Thyroid gland (tissue), 4 donors: Measurements from ENCODE around the gene LSM14A. TPM values are rescaled to one million over a fixed set of nuclear protein-coding genes. Genes with fewer than 3 reads are reported as not detected.
A peak's percentile ranks its signal among the peaks of the same experiment; 100 is the strongest.

ENCODE experiments used
- DNase-seq, 2 donors: peaks; one replicate each; pipeline ENCODE4 v3.0.0-alpha.2; 2019
- H3K27ac ChIP-seq, 3 donors: fragments of 200-600 bp; sonication (generic); 1 replicate in 2 of 3; 2 replicates in 1 of 3; pipeline ENCODE4 v1.5.1; 2016 to 2019; ENCODE audit warnings: mild to moderate bottlenecking in 1 of 3, moderate library complexity in 1 of 3
- H3K27me3 ChIP-seq: fragments of 200-600 bp; sonication (generic); one replicate; pipeline ENCODE4 v1.5.1; 2019
- H3K36me3 ChIP-seq, 2 donors: fragments of 200-600 bp; sonication (generic); one replicate each; pipeline ENCODE4 v1.5.1; 2016 to 2019
- H3K4me1 ChIP-seq, 2 donors: fragments of 200-600 bp; sonication (generic); one replicate each; pipeline ENCODE4 v1.5.1; 2017 to 2019
- H3K4me3 ChIP-seq, 3 donors: fragments of 200-600 bp; sonication (generic); replicated peaks in 1 of 3; 1 replicate in 2 of 3; 2 replicates in 1 of 3; pipeline ENCODE4 v1.5.1; 2016; ENCODE audit warnings: mild to moderate bottlenecking in 1 of 3
- H3K9me3 ChIP-seq: fragments of 200-600 bp; sonication (generic); one replicate; pipeline ENCODE4 v1.5.1; 2017
- POLR2A ChIP-seq, 2 donors: fragments of 450-650 bp; IDR thresholded peaks; one replicate each; pipeline ENCODE4 v1.6.1; 2017; ENCODE audit warnings: antibody characterized with exemption in 2 of 2, mild to moderate bottlenecking in 2 of 2, moderate library complexity in 1 of 2
- WGBS, 2 donors: methylation state at CpG; one replicate each; pipeline ENCODE4 v1.1.5; 2017; 5-methylcytosine and 5-hydroxymethylcytosine counted together
- intact Hi-C: fragments of 100-400 bp; cut with DNase I; formaldehyde crosslinking; loops from one replicate; pipeline ENCODE4 v1.15.1; 2023
- total RNA-seq, 4 donors: library from RNA; depleted of rRNA; stranded (reverse); fragments of >200 nt; gene quantifications; one replicate each; pipeline ENCODE4 v1.2.3, GENCODE V29; 2016
- TF ChIP-seq, protein P1 (sequence below), 6 experiments: fragments of 200-600 bp in 3 of 6; fragments of 450-650 bp in 3 of 6; sonication (generic) in 3 of 6; IDR thresholded peaks; one replicate each; pipeline ENCODE4 v1.5.1; 2016 to 2019; ENCODE audit warnings: antibody characterized with exemption in 6 of 6, mild to moderate bottlenecking in 2 of 6, inconsistent platforms in 1 of 6, moderate library complexity in 1 of 6

LSM14A gene
- total RNA-seq, 4 donors from 2014 or later, result 137 to 253 (median 168) TPM

DNA sequence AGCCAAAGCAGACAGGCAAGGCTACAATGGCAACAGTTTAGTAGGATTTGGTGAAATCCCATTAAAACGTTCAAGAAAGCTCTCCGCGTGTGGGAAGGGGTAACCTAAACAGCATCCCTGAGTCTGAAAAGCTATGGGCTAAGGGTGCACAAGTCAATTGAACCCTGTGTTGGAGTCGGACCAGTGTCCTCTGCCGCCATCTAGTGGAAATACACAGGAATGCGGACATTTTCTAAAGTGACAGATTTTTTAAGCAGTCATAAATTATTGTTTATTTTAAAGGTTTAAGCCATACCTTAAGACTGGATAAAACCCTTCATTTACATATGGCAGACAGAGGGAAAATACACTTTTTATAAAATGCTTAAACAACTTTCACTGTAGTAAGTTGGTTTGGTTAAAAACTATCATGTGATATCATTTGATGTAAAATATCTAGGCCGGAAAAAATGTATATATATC lies 26.5 kb upstream of the LSM14A start:
- Histone ChIP-seq H3K36me3 (no peaks in the 10 kb centered on the region), H3K4me3 (no peak overlapping the region), H3K4me1 (no peaks in the 10 kb centered on the region), H3K27me3 (no peaks in the 10 kb centered on the region), H3K9me3 (no peaks in the 10 kb centered on the region), H3K27ac (no peak overlapping the region)
- TF ChIP-seq, protein P1, sequence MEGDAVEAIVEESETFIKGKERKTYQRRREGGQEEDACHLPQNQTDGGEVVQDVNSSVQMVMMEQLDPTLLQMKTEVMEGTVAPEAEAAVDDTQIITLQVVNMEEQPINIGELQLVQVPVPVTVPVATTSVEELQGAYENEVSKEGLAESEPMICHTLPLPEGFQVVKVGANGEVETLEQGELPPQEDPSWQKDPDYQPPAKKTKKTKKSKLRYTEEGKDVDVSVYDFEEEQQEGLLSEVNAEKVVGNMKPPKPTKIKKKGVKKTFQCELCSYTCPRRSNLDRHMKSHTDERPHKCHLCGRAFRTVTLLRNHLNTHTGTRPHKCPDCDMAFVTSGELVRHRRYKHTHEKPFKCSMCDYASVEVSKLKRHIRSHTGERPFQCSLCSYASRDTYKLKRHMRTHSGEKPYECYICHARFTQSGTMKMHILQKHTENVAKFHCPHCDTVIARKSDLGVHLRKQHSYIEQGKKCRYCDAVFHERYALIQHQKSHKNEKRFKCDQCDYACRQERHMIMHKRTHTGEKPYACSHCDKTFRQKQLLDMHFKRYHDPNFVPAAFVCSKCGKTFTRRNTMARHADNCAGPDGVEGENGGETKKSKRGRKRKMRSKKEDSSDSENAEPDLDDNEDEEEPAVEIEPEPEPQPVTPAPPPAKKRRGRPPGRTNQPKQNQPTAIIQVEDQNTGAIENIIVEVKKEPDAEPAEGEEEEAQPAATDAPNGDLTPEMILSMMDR (IDR thresholded peaks at IDR 0.05), result peak; percentile 53 to 85 (median 74)
- TF ChIP-seq POLR2A (IDR thresholded peaks at IDR 0.05), result no peak
- intact Hi-C loops, result loop anchor here (5.0 to 10.0 kb wide), 2 partner anchors 103 to 371 kb away; no protein-coding TSS in a partner anchor
- DNase-seq, result peak; percentile 23 to 27
- WGBS, 2 donors, result 13% methylated on average over 7 of the region's 7 CpGs

DNA sequence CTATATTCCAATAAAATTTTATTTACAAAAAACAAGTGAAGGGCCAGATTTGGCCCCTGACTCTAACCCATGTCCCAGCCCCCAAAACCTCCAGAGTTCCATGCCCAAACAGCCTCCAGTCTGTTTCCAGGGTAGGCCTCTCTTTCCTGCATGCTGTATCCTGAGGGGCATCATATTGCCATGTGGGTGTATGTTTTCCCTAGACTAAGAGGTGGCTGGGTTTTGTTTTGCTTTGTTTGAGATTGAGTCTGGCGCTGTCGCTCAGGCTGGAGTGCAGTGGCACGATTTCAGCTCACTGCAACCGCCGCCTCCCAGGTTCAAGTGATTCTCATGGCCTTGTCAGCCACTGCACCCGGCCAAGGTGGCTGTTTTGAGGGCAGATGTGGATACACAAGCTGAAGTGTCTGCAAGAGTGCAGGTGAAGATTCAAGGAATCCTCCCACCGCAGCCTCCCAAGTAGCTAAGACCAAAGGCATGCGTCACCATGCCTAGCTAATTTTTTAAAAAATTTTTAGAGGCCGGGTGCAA lies 23.6 kb upstream of the LSM14A start:
- intact Hi-C loops, result loop anchor here (5.0 to 10.0 kb wide), 2 partner anchors 106 to 374 kb away; no protein-coding TSS in a partner anchor

DNA sequence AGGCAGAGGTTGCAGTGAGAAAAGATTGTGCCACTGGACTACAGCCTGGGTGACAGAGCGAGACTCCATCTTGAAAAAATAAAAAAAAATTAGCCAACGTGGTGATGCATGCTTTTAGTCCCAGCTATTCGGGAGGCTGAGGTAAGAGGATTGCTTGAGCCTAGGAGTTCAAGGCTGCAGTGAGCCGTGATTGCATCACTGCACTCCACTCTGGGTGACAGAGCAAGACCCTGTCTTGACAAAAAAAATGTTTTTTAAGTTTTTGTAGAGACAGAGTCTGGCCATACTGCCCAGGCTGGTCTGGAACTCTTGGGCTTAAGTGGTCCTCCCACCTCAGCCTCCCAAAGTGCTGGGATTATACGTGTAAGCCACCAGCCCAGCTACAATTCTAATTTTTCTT lies 22.4 kb upstream of the LSM14A start:
- Histone ChIP-seq H3K27ac (no peak overlapping the region), H3K4me1 (no peaks in the 10 kb centered on the region), H3K36me3 (no peaks in the 10 kb centered on the region), H3K9me3 (no peaks in the 10 kb centered on the region), H3K27me3 (no peaks in the 10 kb centered on the region), H3K4me3 (no peak overlapping the region)
- intact Hi-C loops, result loop anchor here (5.0 to 10.0 kb wide), 2 partner anchors 108 to 375 kb away; no protein-coding TSS in a partner anchor
- TF ChIP-seq, protein P1 (IDR thresholded peaks at IDR 0.05), result no peak
- TF ChIP-seq POLR2A (IDR thresholded peaks at IDR 0.05), result no peak
- WGBS, 2 donors, result 69 to 82% methylated on average over 5 of the region's 5 CpGs
- no peak for DNase-seq

More for the DNA sequence above, 23.6 kb upstream of the LSM14A start:
- no peak overlapping the region for H3K27ac ChIP-seq
- no peaks in the 10 kb centered on the region for H3K27me3 ChIP-seq
- no peak overlapping the region for H3K4me3 ChIP-seq
- H3K4me1 ChIP-seq, result no peaks in the 10 kb centered on the region
- no peaks in the 10 kb centered on the region for H3K36me3 ChIP-seq
- no peak for DNase-seq
- 59 to 69% methylated on average over 9 of the region's 9 CpGs for WGBS, 2 donors
- H3K9me3 ChIP-seq, result no peaks in the 10 kb centered on the region
- TF ChIP-seq POLR2A (IDR thresholded peaks at IDR 0.05), result no peak
- TF ChIP-seq, protein P1 (IDR thresholded peaks at IDR 0.05), result no peak

DNA sequence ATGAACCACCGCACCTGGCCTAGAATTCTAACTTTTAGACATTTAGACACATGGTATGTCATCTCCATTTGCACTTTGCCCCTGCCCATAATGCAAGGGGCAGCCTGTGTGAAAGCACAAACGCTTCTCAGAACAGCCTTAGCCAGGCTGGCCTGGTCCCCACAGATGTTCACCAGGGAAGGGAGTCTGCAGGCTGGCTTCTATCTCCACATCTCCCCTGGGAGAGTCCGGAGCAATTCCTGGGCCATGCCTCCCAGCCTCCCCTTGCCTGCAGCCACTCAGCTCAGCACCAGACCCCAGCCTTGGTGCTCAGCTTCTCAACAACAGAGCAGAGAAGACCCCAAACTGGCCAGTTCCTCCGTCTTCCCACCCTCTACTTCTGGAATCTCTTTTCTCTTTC lies 21.7 kb upstream of the LSM14A start:
- DNase-seq, result no peak
- Histone ChIP-seq H3K27ac (no peak overlapping the region), H3K36me3 (no peaks in the 10 kb centered on the region), H3K9me3 (no peaks in the 10 kb centered on the region), H3K4me3 (no peak overlapping the region), H3K4me1 (no peaks in the 10 kb centered on the region), H3K27me3 (no peaks in the 10 kb centered on the region)
- TF ChIP-seq POLR2A (IDR thresholded peaks at IDR 0.05), result no peak
- TF ChIP-seq, protein P1 (IDR thresholded peaks at IDR 0.05), result no peak
- WGBS, 2 donors, result 86 to 93% methylated on average over 4 of the region's 4 CpGs
- intact Hi-C loops, result no loop called here

DNA sequence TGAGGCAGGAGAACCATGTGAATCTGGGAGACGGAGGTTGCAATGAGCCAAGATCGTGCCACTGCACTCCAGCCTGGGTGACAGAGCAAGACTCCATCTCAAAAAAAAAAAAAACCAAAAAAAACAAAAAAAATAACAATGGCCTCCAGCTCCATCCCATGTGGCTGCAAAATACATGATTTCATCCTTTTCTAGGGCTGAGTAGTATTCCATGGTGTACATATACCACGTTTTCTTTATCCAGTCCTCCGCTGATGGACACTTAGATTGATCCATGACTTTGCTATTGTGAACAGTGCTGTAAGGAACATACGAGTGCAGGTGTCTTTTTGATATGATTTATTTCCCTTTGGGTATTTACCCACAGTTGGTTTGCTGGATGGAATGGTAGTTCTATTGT lies 20.9 kb upstream of the LSM14A start:
- Histone ChIP-seq H3K27ac (no peak overlapping the region), H3K9me3 (no peaks in the 10 kb centered on the region), H3K4me1 (no peaks in the 10 kb centered on the region), H3K27me3 (no peaks in the 10 kb centered on the region), H3K36me3 (no peaks in the 10 kb centered on the region), H3K4me3 (no peak overlapping the region)
- WGBS, 2 donors, result 93 to 95% methylated on average over 5 of the region's 5 CpGs
- no peak for DNase-seq
- TF ChIP-seq, protein P1 (IDR thresholded peaks at IDR 0.05), result no peak
- TF ChIP-seq POLR2A (IDR thresholded peaks at IDR 0.05), result no peak
- intact Hi-C loops, result no loop called here
